NB4 (cell line): ENCODE results near the gene LTBP1.

Source experiments
- DNase-seq: peaks from one replicate; pipeline ENCODE4 v3.0.0; 2010; ENCODE audit warnings: low read depth
- H3K4me3 ChIP-seq: one replicate; pipeline ENCODE4 v1.5.1; 2011; ENCODE audit warnings: mild to moderate bottlenecking, low read depth, low read length, moderate library complexity
- CTCF ChIP-seq: IDR thresholded peaks from one replicate; pipeline ENCODE4 v1.5.1; 2012; ENCODE audit warnings: low read depth, low read length
- MAX ChIP-seq: IDR thresholded peaks from 2 replicates; pipeline ENCODE4 v1.6.1; 2011; ENCODE audit warnings: low read depth, low read length
- MYC ChIP-seq: IDR thresholded peaks from 2 replicates; pipeline ENCODE4 v1.6.1; 2011; ENCODE audit warnings: low read depth, low read length
- POLR2A ChIP-seq: IDR thresholded peaks from 2 replicates; pipeline ENCODE4 v1.6.1; 2011; ENCODE audit warnings: mild to moderate bottlenecking; ENCODE audit not compliant: insufficient read length; ENCODE audit errors: extremely low read depth

Gene LTBP1

GRCh38 chr2:33217406-33217805 lies 270.7 kb downstream of the LTBP1 start:
- DNase-seq = no peak
- no peak for TF ChIP-seq POLR2A
- no peak for TF ChIP-seq MAX
- no peak for TF ChIP-seq CTCF
- TF ChIP-seq MYC = no peak
- H3K4me3 ChIP-seq = no peak overlapping the region

- DNase-seq = no peak
- H3K4me3 ChIP-seq = no peak overlapping the region
- TF ChIP-seq CTCF = no peak
- no peak for TF ChIP-seq POLR2A
- TF ChIP-seq MYC = no peak
- TF ChIP-seq MAX = no peak
These were observed 272.4 kb downstream of the LTBP1 start for GRCh38 chr2:33219114-33219513.

DNA sequence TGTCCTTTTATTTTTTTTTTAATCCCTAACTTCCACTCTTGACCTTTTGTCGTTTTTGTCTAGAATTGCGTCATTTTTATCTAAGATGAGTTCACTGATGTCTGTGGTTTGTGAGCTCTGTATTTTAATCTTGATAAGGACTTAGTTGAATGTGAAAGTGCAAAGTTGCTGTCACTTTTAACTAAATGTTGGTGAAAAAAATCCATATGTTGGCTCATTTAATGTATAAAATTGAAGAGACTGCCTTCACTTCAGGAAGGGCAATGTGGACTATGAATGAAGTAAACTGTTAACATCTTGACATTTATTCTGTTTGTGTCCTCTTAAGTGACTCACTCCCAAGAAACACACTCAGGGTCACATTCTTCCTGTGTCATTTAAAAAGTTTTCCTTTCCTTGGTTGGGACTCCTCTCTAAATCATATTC lies 273.1 kb downstream of the LTBP1 start:
- no peak for TF ChIP-seq CTCF
- TF ChIP-seq MAX = no peak
- no peak for TF ChIP-seq MYC
- no peak for TF ChIP-seq POLR2A
- peak; percentile 46 for DNase-seq
- H3K4me3 ChIP-seq = no peak overlapping the region

DNA sequence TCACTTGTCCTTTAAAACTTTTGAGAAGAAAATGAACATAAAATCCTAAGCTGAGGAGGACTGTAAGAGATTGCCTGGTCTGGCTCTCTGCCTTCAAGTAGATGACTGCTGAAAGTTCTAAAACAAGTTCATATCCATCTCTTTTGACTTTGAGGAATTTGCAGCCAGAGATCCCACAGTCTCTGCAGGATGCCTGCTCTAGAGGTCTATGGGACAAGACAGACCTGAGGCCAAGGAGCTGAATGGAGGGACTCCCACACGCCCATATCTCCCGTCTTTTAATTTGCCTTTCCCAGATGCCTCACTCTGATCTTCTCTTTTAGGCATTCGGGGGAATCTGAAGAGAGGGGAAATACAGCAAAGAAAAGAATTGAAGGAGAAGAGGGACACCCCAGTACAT lies 273.8 kb downstream of the LTBP1 start:
- no peak for DNase-seq
- no peak for TF ChIP-seq POLR2A
- TF ChIP-seq MAX = no peak
- no peak for TF ChIP-seq MYC
- no peak for TF ChIP-seq CTCF
- no peak overlapping the region for H3K4me3 ChIP-seq

- no peak overlapping the region for H3K4me3 ChIP-seq
- no peak for DNase-seq
- TF ChIP-seq MAX = no peak
- TF ChIP-seq CTCF = no peak
- TF ChIP-seq POLR2A = no peak
- TF ChIP-seq MYC = no peak
These were observed 274.5 kb downstream of the LTBP1 start for GRCh38 chr2:33221046-33221784.
